HepG2 (cell line): ENCODE data around the gene DHRS11. TPM values are rescaled to one million over a fixed set of nuclear protein-coding genes. Genes with fewer than 3 reads are reported as not detected.

Experiments
- ARID3A ChIP-seq: IDR thresholded peaks from 2 replicates; pipeline ENCODE4 v1.6.1; 2012; ENCODE audit warnings: low read depth, low read length, improper control_type of control experiment
- CTCF ChIP-seq: sonication (generic); formaldehyde crosslinking; IDR thresholded peaks from 2 replicates; pipeline ENCODE4 v1.5.0; 2020; ENCODE audit warnings: mild to moderate bottlenecking, missing genetic modification reagents, moderate library complexity
- HDAC1 ChIP-seq: sonication (generic); formaldehyde crosslinking; IDR thresholded peaks from 2 replicates; pipeline ENCODE4 v1.5.1; 2020; ENCODE audit warnings: mild to moderate bottlenecking, missing genetic modification reagents
- JARID2 ChIP-seq: sonication (generic); formaldehyde crosslinking; IDR thresholded peaks from 2 replicates; pipeline ENCODE4 v1.8.1; 2023; ENCODE audit warnings: missing genetic modification reagents, inconsistent platforms; ENCODE audit not compliant: insufficient replicate concordance
- MEIS2 ChIP-seq: sonication (generic); formaldehyde crosslinking; IDR thresholded peaks from 2 replicates; pipeline ENCODE4 v1.9.0; 2021; ENCODE audit warnings: mild to moderate bottlenecking, missing genetic modification reagents
- MXI1 ChIP-seq: IDR thresholded peaks from 3 replicates; pipeline ENCODE4 v1.6.1; 2012; ENCODE audit warnings: low read depth, low read length, inconsistent platforms, borderline replicate concordance
- SRSF4 ChIP-seq: fragments of 200-400 bp; formaldehyde crosslinking; IDR thresholded peaks from one replicate; pipeline ENCODE4 v1.6.1; 2018; ENCODE audit warnings: mild to moderate bottlenecking, low read depth, low read length, moderate library complexity; ENCODE audit not compliant: poor library complexity, severe bottlenecking
- XBP1 ChIP-seq: sonication (generic); formaldehyde crosslinking; IDR thresholded peaks from 2 replicates; pipeline ENCODE4 v1.5.0; 2020; ENCODE audit warnings: missing genetic modification reagents
- ZBTB40 ChIP-seq, 2 experiments: fragments of 450-650 bp in 1 of 2; sonication (generic) in 1 of 2; formaldehyde crosslinking in 1 of 2; IDR thresholded peaks; 2 replicates each; pipeline versions ENCODE4 v1.6.1 to v1.8.0; 2016 to 2022; ENCODE audit warnings: antibody characterized with exemption in 1 of 2, mild to moderate bottlenecking in 1 of 2, missing genetic modification reagents in 1 of 2
- ZNF317 ChIP-seq: sonication (generic); formaldehyde crosslinking; IDR thresholded peaks from 2 replicates; pipeline ENCODE4 v1.5.0; 2020; ENCODE audit warnings: mild to moderate bottlenecking, missing genetic modification reagents
- ZNF503 ChIP-seq: sonication (generic); formaldehyde crosslinking; IDR thresholded peaks from 2 replicates; pipeline ENCODE4 v1.4.0; 2020; ENCODE audit warnings: missing genetic modification reagents
- ZNF639 ChIP-seq: conservative IDR thresholded peaks from 2 replicates; pipeline ENCODE4 v1.6.1; 2018; ENCODE audit warnings: missing genetic modification reagents
- polyA plus RNA-seq, 8 experiments: library from polyadenylated mRNA; depleted of rRNA in 3 of 8; stranded (reverse) in 7 of 8; unstranded in 1 of 8; fragments of >200 nt; fragmentation: Illumina TruSeq in 4 of 8; extraction: Trizol in 4 of 8; gene quantifications; 2 replicates each; pipeline versions ENCODE4 v1.2.1 to v1.2.3, GENCODE V29; 2011 to 2016; ENCODE audit warnings: low read depth in 4 of 8, missing spikeins in 1 of 8, mixed read lengths in 1 of 8; ENCODE audit not compliant: insufficient read depth in 1 of 8
- total RNA-seq, 5 experiments: library from RNA; depleted of rRNA; stranded (reverse); fragments of >200 nt; fragmentation: Illumina TruSeq; extraction: Trizol; gene quantifications; 2 replicates each; pipeline ENCODE4 v1.2.3, GENCODE V29; 2016; ENCODE audit warnings: low read depth in 1 of 5

DHRS11 gene
- total and polyA plus RNA-seq, 2 of the 13 experiments (the other 11 are each of a cell fraction or from before 2014, with no cell fraction given) = 28.4 to 41.9 TPM

GRCh38 chr17:36602924-36603384 is 11.3 kb downstream of the DHRS11 start (continued):
- no peak for TF ChIP-seq ZNF639 (CRISPR knock-in tag)
- TF ChIP-seq HDAC1 (CRISPR knock-in tag) = no peak
- TF ChIP-seq ARID3A = no peak
- no peak for TF ChIP-seq ZBTB40 (IDR thresholded peaks at IDR 0.05)
- TF ChIP-seq ZBTB40 (CRISPR knock-in tag; IDR thresholded peaks at IDR 0.05) = peak; percentile 39; the same call in 1 of the 2 replicates
- TF ChIP-seq ZNF503 (CRISPR knock-in tag) = no peak
- 0 out of 3 replicates have a peak, but pooled peaks have one; percentile 16 for TF ChIP-seq MXI1
- TF ChIP-seq MEIS2 (CRISPR knock-in tag) = no peak
- peak; percentile 78 for TF ChIP-seq CTCF
- no peak for TF ChIP-seq JARID2 (CRISPR knock-in tag)
- no peak for TF ChIP-seq ZNF317 (CRISPR knock-in tag)
- no peak for TF ChIP-seq XBP1 (CRISPR knock-in tag)
- no peak for TF ChIP-seq SRSF4
